Measurements from ENCODE around the gene STAT4.

STAT4 gene

GRCh38 chr2:190987938-190988337 lies 162.9 kb downstream of the STAT4 start:
- DNase-seq: no peak

GRCh38 chr2:190987116-190987515 lies 163.7 kb downstream of the STAT4 start:
- no peak for DNase-seq

DNA sequence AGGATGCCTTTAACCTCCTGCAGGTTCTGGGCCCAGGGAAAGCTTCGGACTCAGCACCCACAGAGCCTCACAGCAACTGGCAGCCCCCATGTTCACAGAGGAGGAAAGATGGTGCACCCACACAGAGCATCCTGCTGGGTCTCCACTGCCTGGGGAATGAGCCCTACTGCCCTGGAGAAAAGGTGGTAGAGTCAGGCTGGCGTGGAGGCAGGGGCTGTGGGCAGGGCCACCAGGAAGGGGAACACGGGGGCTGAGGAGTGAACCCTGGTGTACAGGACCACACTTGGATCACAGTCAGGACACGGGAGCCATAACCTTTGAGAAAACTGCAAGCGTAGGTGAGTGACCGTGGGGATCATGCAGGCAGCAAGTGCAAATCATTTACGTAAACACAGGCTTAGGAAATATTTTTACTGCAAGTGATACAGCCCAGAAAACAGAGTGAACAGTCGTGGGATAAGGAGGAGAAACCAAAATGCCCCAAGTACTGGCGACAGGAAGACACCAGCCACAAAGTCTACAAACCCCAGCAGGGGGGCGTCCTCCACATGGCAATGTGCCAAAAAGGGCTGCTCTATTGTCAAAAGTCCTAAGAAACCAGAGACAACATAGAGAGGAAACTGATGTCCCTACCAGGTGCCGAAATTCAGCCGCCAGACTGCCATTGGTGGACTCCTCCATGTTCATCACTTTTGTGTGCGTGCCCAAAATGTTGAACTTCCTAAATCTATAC lies 164.4 kb downstream of the STAT4 start:
- no peak for DNase-seq

- no peak for DNase-seq
Observed at GRCh38 chr2:190984595-190984994, 166.2 kb downstream of the STAT4 start.

GRCh38 chr2:190982262-190983034 lies 168.3 kb downstream of the STAT4 start:
- DNase-seq: no peak

GRCh38 chr2:190981733-190982132 lies 169.1 kb downstream of the STAT4 start:
- DNase-seq: no peak

- no peak for DNase-seq
Observed at GRCh38 chr2:190981333-190981732, 169.5 kb downstream of the STAT4 start.

DNA sequence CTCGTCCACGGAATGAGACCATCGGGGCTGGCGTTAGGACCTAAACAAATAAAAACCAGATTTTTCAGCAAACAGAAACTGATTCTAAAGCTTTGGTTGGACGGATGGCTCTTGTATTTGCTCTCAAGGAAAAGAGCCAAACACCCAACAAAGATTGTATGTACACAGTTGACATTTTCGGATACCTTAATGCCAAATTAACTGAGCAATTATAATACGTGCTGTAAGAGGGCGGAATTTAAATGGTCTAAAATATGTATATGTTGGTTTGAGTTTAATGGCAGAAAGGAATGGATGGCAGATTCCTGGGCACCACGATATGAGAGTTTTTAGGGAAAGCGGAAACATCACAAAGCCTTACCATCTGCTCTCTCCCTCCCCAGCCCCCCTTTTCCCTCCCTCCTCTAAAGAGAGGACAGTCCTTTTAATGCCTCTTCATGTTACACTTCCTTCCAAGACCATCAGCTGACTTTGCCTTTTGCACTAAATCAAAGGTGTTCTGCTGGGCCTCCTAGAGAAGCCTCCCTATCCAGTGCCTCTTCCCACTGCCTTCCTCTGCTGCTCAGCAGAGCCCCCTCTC lies 170.1 kb downstream of the STAT4 start:
- no peak for DNase-seq

DNA sequence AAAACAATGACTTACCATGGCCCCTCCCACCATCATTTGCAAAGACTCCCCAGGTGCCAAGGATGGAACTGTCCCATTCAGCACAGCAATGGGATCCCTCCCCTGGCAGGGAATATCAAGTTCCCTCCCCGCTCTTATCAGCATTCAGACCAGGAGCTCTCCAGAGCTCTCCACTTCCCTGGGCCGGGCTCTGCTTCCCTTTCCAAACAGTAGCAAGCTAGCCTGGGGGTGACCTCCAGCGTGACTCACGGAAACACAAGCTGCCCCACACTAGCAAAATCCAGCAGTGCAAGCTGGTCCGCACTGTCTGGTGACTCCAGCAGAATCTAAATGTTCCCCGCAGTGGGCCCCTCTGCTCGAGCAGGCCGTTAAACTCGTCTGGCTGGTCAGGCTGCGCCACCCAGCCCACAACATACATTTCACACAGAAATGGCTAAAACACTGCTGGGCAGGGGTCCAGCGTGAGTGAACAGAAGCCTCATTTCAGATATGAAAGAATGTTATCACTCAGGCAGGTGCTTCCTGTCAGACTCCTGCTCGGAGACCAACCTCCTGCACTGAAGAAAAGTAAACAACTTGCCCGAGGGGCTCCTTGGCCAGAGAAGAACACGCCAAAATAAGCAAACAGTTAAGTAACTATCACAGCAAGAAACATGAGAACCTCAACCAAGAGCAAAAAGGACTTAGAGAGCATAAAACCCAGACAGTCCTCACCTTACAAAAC lies 170.7 kb downstream of the STAT4 start:
- no peak for DNase-seq

Data from CD4-positive, alpha-beta T cell treated with Interleukin-15 for 1 hour (primary cell).